Liver (tissue), 9 donors: ENCODE data around the gene COX15. TPM values are rescaled to one million over a fixed set of nuclear protein-coding genes. Genes with fewer than 3 reads are reported as not detected.

Experiments
- DNase-seq: peaks from one replicate; pipeline ENCODE4 v3.0.0-alpha.2; 2017; ENCODE audit warnings: low spot score
- H3K27ac ChIP-seq, 2 donors: one replicate each; pipeline ENCODE4 v1.7.0; 2013; ENCODE audit warnings: inconsistent platforms in 2 of 2, low read length in 2 of 2, control low read depth in 1 of 2, low read depth in 1 of 2, mild to moderate bottlenecking in 1 of 2
- H3K27me3 ChIP-seq, 4 donors: one replicate each; pipeline versions ENCODE4 v1.6.1 to v1.7.0; 2013; ENCODE audit warnings: low read length in 3 of 4, inconsistent platforms in 1 of 4, mild to moderate bottlenecking in 1 of 4, moderate library complexity in 1 of 4; ENCODE audit not compliant: control insufficient read depth in 4 of 4, insufficient read depth in 4 of 4
- H3K36me3 ChIP-seq, 4 donors: one replicate each; pipeline versions ENCODE4 v1.6.1 to v1.7.0; 2013; ENCODE audit warnings: low read length in 3 of 4, mild to moderate bottlenecking in 3 of 4, low read depth in 1 of 4, moderate library complexity in 1 of 4; ENCODE audit not compliant: control insufficient read depth in 4 of 4, insufficient read depth in 3 of 4
- H3K4me1 ChIP-seq, 4 donors: one replicate each; pipeline versions ENCODE4 v1.6.1 to v1.7.0; 2013; ENCODE audit warnings: low read length in 3 of 4, mild to moderate bottlenecking in 3 of 4, moderate library complexity in 1 of 4; ENCODE audit not compliant: control insufficient read depth in 4 of 4, insufficient read depth in 4 of 4
- H3K4me3 ChIP-seq, 3 donors: one replicate each; pipeline versions ENCODE4 v1.6.1 to v1.7.0; 2013; ENCODE audit warnings: low read length in 3 of 3, control low read depth in 1 of 3, low read depth in 1 of 3, mild to moderate bottlenecking in 1 of 3
- H3K9ac ChIP-seq, 2 donors: one replicate each; pipeline ENCODE4 v1.7.0; 2013; ENCODE audit warnings: low read length in 2 of 2, mild to moderate bottlenecking in 2 of 2, moderate library complexity in 2 of 2, control low read depth in 1 of 2, low read depth in 1 of 2
- H3K9me3 ChIP-seq, 4 donors: one replicate each; pipeline versions ENCODE4 v1.6.1 to v1.7.0; 2013; ENCODE audit warnings: low read length in 3 of 4; ENCODE audit not compliant: control insufficient read depth in 4 of 4
- EGR1 ChIP-seq, 2 donors: IDR thresholded peaks; 2 replicates each; pipeline ENCODE4 v1.6.1; 2016 to 2018; ENCODE audit warnings: antibody characterized with exemption in 2 of 2, low read depth in 2 of 2
- GABPA ChIP-seq, 2 donors: IDR thresholded peaks in 1 of 2; conservative IDR thresholded peaks in 1 of 2; 2 replicates each; pipeline ENCODE4 v1.6.1; 2016; ENCODE audit warnings: antibody characterized with exemption in 2 of 2, mild to moderate bottlenecking in 1 of 2, moderate library complexity in 1 of 2
- HNF4G ChIP-seq: IDR thresholded peaks from 2 replicates; pipeline ENCODE4 v1.6.1; 2016; ENCODE audit warnings: antibody characterized with exemption
- JUND ChIP-seq, 2 donors: IDR thresholded peaks; 2 replicates each; pipeline ENCODE4 v1.6.1; 2016; ENCODE audit warnings: antibody characterized with exemption in 2 of 2
- MAX ChIP-seq: IDR thresholded peaks from 2 replicates; pipeline ENCODE4 v1.6.1; 2016; ENCODE audit warnings: antibody characterized with exemption
- SP1 ChIP-seq: IDR thresholded peaks from 2 replicates; pipeline ENCODE4 v1.6.1; 2018; ENCODE audit warnings: antibody characterized with exemption, mild to moderate bottlenecking
- YY1 ChIP-seq: IDR thresholded peaks from 2 replicates; pipeline ENCODE4 v1.6.1; 2016; ENCODE audit warnings: antibody characterized with exemption, mild to moderate bottlenecking
- WGBS: extraction: QIAGEN DNeasy Blood & Tissue Kit; methylation state at CpG from one replicate; pipeline ENCODE4 v1.1.7; 2013; 5-methylcytosine and 5-hydroxymethylcytosine counted together
- polyA plus RNA-seq, 2 donors: library from polyadenylated mRNA; stranded (reverse) in 1 of 2; unstranded in 1 of 2; fragments of 200-250 nt in 1 of 2; fragments of >200 nt in 1 of 2; fragmentation: Nextera tagmentation in 1 of 2; extraction: Ambion mirVana in 1 of 2; gene quantifications; one replicate each; pipeline versions ENCODE4 v1.2.1 to v1.2.3, GENCODE V29; 2013 to 2015
- total RNA-seq, 2 donors: library from RNA; depleted of rRNA; stranded (reverse); fragments of >200 nt; gene quantifications; one replicate each; pipeline ENCODE4 v1.2.3, GENCODE V29; 2014
- TF ChIP-seq, protein P1 (sequence below): IDR thresholded peaks from 2 replicates; pipeline ENCODE4 v1.6.1; 2016; ENCODE audit warnings: antibody characterized with exemption, mild to moderate bottlenecking
- TF ChIP-seq, protein P2 (sequence below): IDR thresholded peaks from 2 replicates; pipeline ENCODE4 v1.6.1; 2016; ENCODE audit warnings: antibody characterized with exemption
- TF ChIP-seq, protein P3 (sequence below): fragments of 150-350 bp; IDR thresholded peaks from 2 replicates; pipeline ENCODE4 v1.5.1; 2017; ENCODE audit warnings: improper control_type of control experiment, low read depth, low read length; ENCODE audit not compliant: missing input control
- donor health status: healthy.
- donor health status: healthy.
- donor health status: healthy.
- donor health status: healthy.
- donor health status: healthy.

The COX15 gene
- total and polyA plus RNA-seq, 4 donors = 13.4 to 25.2 (median 20.8) TPM

DNA sequence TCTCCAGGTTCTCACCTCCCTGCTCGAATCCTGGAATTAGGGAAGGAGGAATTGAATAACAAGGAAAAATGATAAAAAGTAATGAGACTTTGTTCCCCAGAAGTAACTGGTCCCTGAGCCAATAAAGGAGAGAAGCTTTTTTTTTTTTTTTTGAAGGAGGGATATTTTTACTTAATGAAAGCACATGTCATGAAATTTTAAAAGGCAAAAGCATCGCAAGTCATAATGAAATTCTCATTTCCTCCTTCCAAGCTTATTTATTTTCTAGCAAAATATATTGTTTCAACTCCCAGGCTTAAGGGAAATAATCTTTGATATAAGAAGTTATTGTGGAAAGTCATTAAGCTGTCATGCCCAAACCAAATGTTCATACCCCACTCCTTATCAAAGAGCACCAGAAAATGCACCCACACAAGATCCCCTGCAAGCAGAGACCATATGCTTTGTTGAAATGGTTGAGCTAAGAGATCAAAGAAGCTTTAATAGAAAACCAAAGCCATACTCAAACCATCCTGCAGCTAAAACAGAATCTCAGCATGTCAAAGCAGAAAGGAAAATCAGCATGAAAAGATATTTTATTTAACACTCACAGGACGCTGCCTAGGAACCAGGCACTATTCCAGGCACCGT is 33.9 kb upstream of the COX15 start:
- 85% methylated on average over 4 of the region's 4 CpGs for WGBS
- TF ChIP-seq GABPA (IDR thresholded peaks at IDR 0.05 in 1 of 2, conservative IDR thresholded peaks at IDR 0.05 in 1 of 2) = no peak
- TF ChIP-seq, protein P1, sequence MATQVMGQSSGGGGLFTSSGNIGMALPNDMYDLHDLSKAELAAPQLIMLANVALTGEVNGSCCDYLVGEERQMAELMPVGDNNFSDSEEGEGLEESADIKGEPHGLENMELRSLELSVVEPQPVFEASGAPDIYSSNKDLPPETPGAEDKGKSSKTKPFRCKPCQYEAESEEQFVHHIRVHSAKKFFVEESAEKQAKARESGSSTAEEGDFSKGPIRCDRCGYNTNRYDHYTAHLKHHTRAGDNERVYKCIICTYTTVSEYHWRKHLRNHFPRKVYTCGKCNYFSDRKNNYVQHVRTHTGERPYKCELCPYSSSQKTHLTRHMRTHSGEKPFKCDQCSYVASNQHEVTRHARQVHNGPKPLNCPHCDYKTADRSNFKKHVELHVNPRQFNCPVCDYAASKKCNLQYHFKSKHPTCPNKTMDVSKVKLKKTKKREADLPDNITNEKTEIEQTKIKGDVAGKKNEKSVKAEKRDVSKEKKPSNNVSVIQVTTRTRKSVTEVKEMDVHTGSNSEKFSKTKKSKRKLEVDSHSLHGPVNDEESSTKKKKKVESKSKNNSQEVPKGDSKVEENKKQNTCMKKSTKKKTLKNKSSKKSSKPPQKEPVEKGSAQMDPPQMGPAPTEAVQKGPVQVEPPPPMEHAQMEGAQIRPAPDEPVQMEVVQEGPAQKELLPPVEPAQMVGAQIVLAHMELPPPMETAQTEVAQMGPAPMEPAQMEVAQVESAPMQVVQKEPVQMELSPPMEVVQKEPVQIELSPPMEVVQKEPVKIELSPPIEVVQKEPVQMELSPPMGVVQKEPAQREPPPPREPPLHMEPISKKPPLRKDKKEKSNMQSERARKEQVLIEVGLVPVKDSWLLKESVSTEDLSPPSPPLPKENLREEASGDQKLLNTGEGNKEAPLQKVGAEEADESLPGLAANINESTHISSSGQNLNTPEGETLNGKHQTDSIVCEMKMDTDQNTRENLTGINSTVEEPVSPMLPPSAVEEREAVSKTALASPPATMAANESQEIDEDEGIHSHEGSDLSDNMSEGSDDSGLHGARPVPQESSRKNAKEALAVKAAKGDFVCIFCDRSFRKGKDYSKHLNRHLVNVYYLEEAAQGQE = no peak
- no peak for TF ChIP-seq SP1
- no peak for TF ChIP-seq YY1
- TF ChIP-seq JUND (IDR thresholded peaks at IDR 0.05) = no peak
- no peak for TF ChIP-seq EGR1 (IDR thresholded peaks at IDR 0.05; ENCODE audit: low read depth in 2 of 2)
- H3K4me1 ChIP-seq = peaks cover 0 to 3% (median 2%) of the 10 kb centered on the region in 4 donors
- H3K9me3 ChIP-seq = no peaks in the 10 kb centered on the region
- DNase-seq = no peak
- H3K36me3 ChIP-seq = peaks cover 0 to 2% (median under 1%) of the 10 kb centered on the region in 4 donors
- no peak overlapping the region for H3K27ac ChIP-seq
- no peaks in the 10 kb centered on the region for H3K27me3 ChIP-seq
- no peak overlapping the region for H3K9ac ChIP-seq
- no peak overlapping the region for H3K4me3 ChIP-seq

GRCh38 chr10:99761365-99761764 is 29.4 kb upstream of the COX15 start:
- Histone ChIP-seq H3K9me3 (no peaks in the 10 kb centered on the region), H3K36me3 (peaks cover 5 to 23% (median 15%) of the 10 kb centered on the region in 4 donors), H3K9ac (no peak overlapping the region), H3K4me3 (no peak overlapping the region), H3K27ac (no peak overlapping the region), H3K27me3 (no peaks in the 10 kb centered on the region), H3K4me1 (no peaks in the 10 kb centered on the region)
- DNase-seq = no peak
- TF ChIP-seq, protein P2, sequence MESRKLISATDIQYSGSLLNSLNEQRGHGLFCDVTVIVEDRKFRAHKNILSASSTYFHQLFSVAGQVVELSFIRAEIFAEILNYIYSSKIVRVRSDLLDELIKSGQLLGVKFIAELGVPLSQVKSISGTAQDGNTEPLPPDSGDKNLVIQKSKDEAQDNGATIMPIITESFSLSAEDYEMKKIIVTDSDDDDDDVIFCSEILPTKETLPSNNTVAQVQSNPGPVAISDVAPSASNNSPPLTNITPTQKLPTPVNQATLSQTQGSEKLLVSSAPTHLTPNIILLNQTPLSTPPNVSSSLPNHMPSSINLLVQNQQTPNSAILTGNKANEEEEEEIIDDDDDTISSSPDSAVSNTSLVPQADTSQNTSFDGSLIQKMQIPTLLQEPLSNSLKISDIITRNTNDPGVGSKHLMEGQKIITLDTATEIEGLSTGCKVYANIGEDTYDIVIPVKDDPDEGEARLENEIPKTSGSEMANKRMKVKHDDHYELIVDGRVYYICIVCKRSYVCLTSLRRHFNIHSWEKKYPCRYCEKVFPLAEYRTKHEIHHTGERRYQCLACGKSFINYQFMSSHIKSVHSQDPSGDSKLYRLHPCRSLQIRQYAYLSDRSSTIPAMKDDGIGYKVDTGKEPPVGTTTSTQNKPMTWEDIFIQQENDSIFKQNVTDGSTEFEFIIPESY = no peak
- TF ChIP-seq HNF4G (no peak), GABPA (IDR thresholded peaks at IDR 0.05 in 1 of 2, conservative IDR thresholded peaks at IDR 0.05 in 1 of 2) (no peak), MAX (no peak)
- TF ChIP-seq, protein P3, sequence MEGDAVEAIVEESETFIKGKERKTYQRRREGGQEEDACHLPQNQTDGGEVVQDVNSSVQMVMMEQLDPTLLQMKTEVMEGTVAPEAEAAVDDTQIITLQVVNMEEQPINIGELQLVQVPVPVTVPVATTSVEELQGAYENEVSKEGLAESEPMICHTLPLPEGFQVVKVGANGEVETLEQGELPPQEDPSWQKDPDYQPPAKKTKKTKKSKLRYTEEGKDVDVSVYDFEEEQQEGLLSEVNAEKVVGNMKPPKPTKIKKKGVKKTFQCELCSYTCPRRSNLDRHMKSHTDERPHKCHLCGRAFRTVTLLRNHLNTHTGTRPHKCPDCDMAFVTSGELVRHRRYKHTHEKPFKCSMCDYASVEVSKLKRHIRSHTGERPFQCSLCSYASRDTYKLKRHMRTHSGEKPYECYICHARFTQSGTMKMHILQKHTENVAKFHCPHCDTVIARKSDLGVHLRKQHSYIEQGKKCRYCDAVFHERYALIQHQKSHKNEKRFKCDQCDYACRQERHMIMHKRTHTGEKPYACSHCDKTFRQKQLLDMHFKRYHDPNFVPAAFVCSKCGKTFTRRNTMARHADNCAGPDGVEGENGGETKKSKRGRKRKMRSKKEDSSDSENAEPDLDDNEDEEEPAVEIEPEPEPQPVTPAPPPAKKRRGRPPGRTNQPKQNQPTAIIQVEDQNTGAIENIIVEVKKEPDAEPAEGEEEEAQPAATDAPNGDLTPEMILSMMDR = no peak
- TF ChIP-seq, protein P1 = no peak
